COLO829 (cell line): ENCODE data around the gene PCDHGB2.
"Not testable (repeated sequence)": the region's sequence is repeated elsewhere in the genome, so short reads cannot be mapped to it uniquely, and the experiment has no call there.

ENCODE experiments used
- DNase-seq: peaks from one replicate; pipeline ENCODE4 v3.0.0; 2012; ENCODE audit warnings: low spot score

PCDHGB2 gene

GRCh38 chr5:141359790-141360426 is at the start of gene PCDHGB2:
TSS of gene PCDHGB2 (plus strand) at chr5:141359994. CDS start at chr5:141360136, 142 bp downstream.
- no peak for DNase-seq

- no peak for DNase-seq
Measured at GRCh38 chr5:141313711-141314110, 46.1 kb upstream of the PCDHGB2 start.

GRCh38 chr5:141316963-141317362 is 42.8 kb upstream of the PCDHGB2 start:
- not testable (repeated sequence) for DNase-seq

- DNase-seq = no peak
Measured at GRCh38 chr5:141319202-141319601, 40.6 kb upstream of the PCDHGB2 start.

- no peak for DNase-seq
Measured at GRCh38 chr5:141319699-141320098, 40.1 kb upstream of the PCDHGB2 start.

GRCh38 chr5:141320225-141321169 is 39.3 kb upstream of the PCDHGB2 start, which contains the start of gene TAF7:
TSS of gene TAF7 (minus strand) at chr5:141320784. CDS start at chr5:141320044, 740 bp downstream.
- peak; percentile 69 for DNase-seq

GRCh38 chr5:141322261-141322660 is 37.5 kb upstream of the PCDHGB2 start:
- no peak for DNase-seq

- peak; percentile 16 for DNase-seq
Measured at GRCh38 chr5:141326088-141326854, 33.5 kb upstream of the PCDHGB2 start.

GRCh38 chr5:141328231-141328630 is 31.6 kb upstream of the PCDHGB2 start:
- DNase-seq = no peak

- DNase-seq = peak; percentile 28
Measured at GRCh38 chr5:141330299-141331080, 29.3 kb upstream of the PCDHGB2 start, which contains the start of gene PCDHGA1. TSS of gene PCDHGA1 (plus strand) at chr5:141330514.

GRCh38 chr5:141332571-141332970 is 27.2 kb upstream of the PCDHGB2 start:
- not testable (repeated sequence) for DNase-seq

GRCh38 chr5:141338538-141339306 is 21.1 kb upstream of the PCDHGB2 start, which contains the start of gene PCDHGA2:
TSS of gene PCDHGA2 (plus strand) at chr5:141338760.
- DNase-seq = peak; percentile 9

- DNase-seq = not testable (repeated sequence)
Measured at GRCh38 chr5:141340781-141341354, 18.9 kb upstream of the PCDHGB2 start.

- DNase-seq = no peak
Measured at GRCh38 chr5:141342773-141343172, 17.0 kb upstream of the PCDHGB2 start.

- no peak for DNase-seq
Measured at GRCh38 chr5:141343242-141343952, 16.4 kb upstream of the PCDHGB2 start, which contains the start of gene PCDHGA3. TSS of gene PCDHGA3 (plus strand) at chr5:141343829. CDS start at chr5:141344034, 205 bp downstream.

GRCh38 chr5:141343953-141344463 is 15.8 kb upstream of the PCDHGB2 start:
- no peak for DNase-seq

GRCh38 chr5:141345327-141345726 is 14.5 kb upstream of the PCDHGB2 start:
- DNase-seq = no peak

GRCh38 chr5:141346017-141346416 is 13.8 kb upstream of the PCDHGB2 start:
- not testable (repeated sequence) for DNase-seq
